Measurements from ENCODE around the gene USP20. TPM values are rescaled to one million over a fixed set of nuclear protein-coding genes. Genes with fewer than 3 reads are reported as not detected.

Gene USP20
- total and polyA plus RNA-seq, 10 of the 15 experiments (the other 5 are each of a cell fraction or from before 2014, with no cell fraction given), result 0.66 to 23.3 (median 11.0) TPM

GRCh38 chr9:129849901-129850300 lies 14.6 kb downstream of the USP20 start:
- intact Hi-C loops (cut with micrococcal nuclease; ENCODE audit: unreplicated experiment) (no loop called here), in situ Hi-C loops (cut with MboI) (loop anchor here (25.0 kb wide), 1 partner anchor 1412 kb away; no protein-coding TSS in a partner anchor)
- no TSS peak for BruUV-seq (replicated peaks)
- DNase-seq (ENCODE audit: low read depth, low spot score) (no peak), ATAC-seq (no peak), FAIRE-seq (no peak)
- H4K20me1 ChIP-seq (ENCODE audit: control insufficient read depth, insufficient read depth), result no peaks in the 10 kb centered on the region
- WGBS (ENCODE audit: insufficient coverage, insufficient replicate concordance, low lambda C conversion rate, missing lambda C conversion rate), result 67% methylated on average over 6 of the region's 6 CpGs
- no peak overlapping the region for H3K4me3 ChIP-seq
- no peaks in the 10 kb centered on the region for H3K27me3 ChIP-seq (replicated peaks in 1 of 2; ENCODE audit: control insufficient read depth in 2 of 2, insufficient read depth in 2 of 2, low read length in 1 of 2)
- H3K27ac ChIP-seq (ENCODE audit: control insufficient read depth, insufficient read depth), result no peak overlapping the region
- POLR2A ChIA-PET, result no interaction called here
- SMC1A ChIA-PET (ENCODE audit: uncharacterized antibody, unreplicated experiment), result interaction anchor here (1.3 kb wide), 1 partner anchor 10 kb away, joined by 3 read pairs; no protein-coding TSS in a partner anchor
- TF ChIP-seq BRCA1 (IDR thresholded peaks at IDR 0.05; ENCODE audit: low read depth, low read length) (no peak), RELA (IDR thresholded peaks at IDR 0.05; ENCODE audit: borderline replicate concordance, partially characterized antibody) (no peak), ATF7 (IDR thresholded peaks at IDR 0.05; ENCODE audit: low read depth) (no peak), SMC3 (IDR thresholded peaks at IDR 0.05; ENCODE audit: borderline replicate concordance, low read length) (no peak), IRF3 (IDR thresholded peaks at IDR 0.05) (no peak), NKRF (conservative IDR thresholded peaks at IDR 0.05) (no peak), GABPA (IDR thresholded peaks at IDR 0.05; ENCODE audit: low read depth) (no peak), ZNF687 (IDR thresholded peaks at IDR 0.05) (no peak), ZBTB11 (CRISPR knock-in tag; IDR thresholded peaks at IDR 0.05) (no peak)
- no peaks in the 10 kb centered on the region for H3K9me3 ChIP-seq (replicated peaks; ENCODE audit: control insufficient read depth, insufficient read depth, low read length)
- no peak overlapping the region for H2AFZ ChIP-seq (ENCODE audit: control insufficient read depth, low read depth, low read length)
- no peak overlapping the region for H3K4me2 ChIP-seq (ENCODE audit: control insufficient read depth, insufficient read depth)
- H3K9ac ChIP-seq (ENCODE audit: control insufficient read depth, insufficient read depth, low read length), result no peak overlapping the region
- no peaks in the 10 kb centered on the region for H3K79me2 ChIP-seq (ENCODE audit: control insufficient read depth, insufficient read depth, low read length)
- H3K4me1 ChIP-seq (ENCODE audit: control insufficient read depth, insufficient read depth, low read length), result no peaks in the 10 kb centered on the region
- H3K36me3 ChIP-seq (ENCODE audit: control insufficient read depth in 2 of 2, insufficient read depth in 2 of 2, low read length in 1 of 2), result no peaks in the 10 kb centered on the region; a peak in 2 of 4 replicates
- CTCF ChIA-PET, result interaction anchor here (0.6 kb wide), 1 partner anchor 54 kb away, joined by 3 read pairs; no protein-coding TSS in a partner anchor
- RAD21 ChIA-PET (ENCODE audit: unreplicated experiment), result no interaction called here
